Bronchial epithelial cell (primary cell): ENCODE results near the gene DOP1B. TPM values are rescaled to one million over a fixed set of nuclear protein-coding genes. Genes with fewer than 3 reads are reported as not detected.

Experiments
- DNase-seq: peaks from one replicate; pipeline ENCODE4 v3.0.0-alpha.2; 2010; ENCODE audit warnings: low read depth
- FAIRE-seq: peaks from 2 replicates; lab custom pipeline; 2011; peaks lifted over from hg19 to GRCh38; lab: Jason Lieb, UNC
- H3K27me3 ChIP-seq: 2 replicates; pipeline ENCODE4 v1.5.1; 2011; ENCODE audit warnings: low read length; ENCODE audit not compliant: control insufficient read depth, insufficient read depth
- H3K36me3 ChIP-seq: 2 replicates; pipeline ENCODE4 v1.5.1; 2011; ENCODE audit warnings: low read length; ENCODE audit not compliant: control insufficient read depth, insufficient read depth
- H3K4me3 ChIP-seq: 2 replicates; pipeline ENCODE4 v1.5.1; 2011; ENCODE audit warnings: mild to moderate bottlenecking, low read depth, low read length, control low read depth
- total RNA-seq: library from RNA; depleted of rRNA; stranded (reverse); fragments of >200 nt; gene quantifications from 2 replicates; pipeline ENCODE4 v1.2.1, GENCODE V29; 2014
- TF ChIP-seq, protein P1 (sequence below): IDR thresholded peaks from 2 replicates; pipeline ENCODE4 v1.5.1; 2011; ENCODE audit warnings: mild to moderate bottlenecking, moderate library complexity, low read length, control low read depth, inconsistent platforms; ENCODE audit not compliant: insufficient read depth, severe bottlenecking

The DOP1B gene
- total RNA-seq, 1 donor from 2014 or later = 3.4 TPM

DNA sequence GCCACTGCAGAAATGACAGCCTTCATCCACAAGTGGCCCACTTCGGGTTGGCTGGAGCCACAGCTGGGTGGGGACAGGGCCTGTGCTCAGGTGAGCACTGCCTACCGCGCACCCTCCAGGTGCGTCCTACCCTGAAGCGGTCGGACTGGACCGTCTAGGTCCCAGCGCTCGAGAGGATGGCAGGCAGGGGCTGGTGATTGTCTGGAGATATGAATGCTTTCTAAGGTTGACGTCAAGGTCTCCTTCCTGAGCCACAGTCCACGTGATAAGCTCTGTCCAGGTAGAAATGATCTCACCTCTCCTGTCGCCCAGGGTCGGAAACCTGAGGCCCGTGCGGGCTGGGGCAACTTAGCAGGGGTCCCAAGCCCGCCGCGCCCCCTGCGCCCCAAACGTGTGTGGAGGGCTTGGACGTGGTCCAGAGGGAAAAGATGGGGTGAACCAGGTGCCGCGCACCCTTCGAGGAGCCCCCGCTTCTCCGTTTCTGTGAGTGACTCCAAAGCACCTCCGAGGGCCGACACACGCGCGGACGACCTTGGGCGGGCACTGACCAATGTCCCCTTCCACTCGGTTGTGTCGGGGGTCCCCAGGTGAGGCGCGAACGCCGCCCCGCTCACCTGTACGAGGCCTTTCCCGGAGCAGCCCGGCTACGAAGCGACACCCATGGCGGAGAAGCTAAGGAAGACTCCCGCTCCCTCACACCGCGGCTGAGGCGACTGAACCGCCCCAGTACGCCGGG, 853 bp upstream of the DOP1B start:
- TF ChIP-seq, protein P1, sequence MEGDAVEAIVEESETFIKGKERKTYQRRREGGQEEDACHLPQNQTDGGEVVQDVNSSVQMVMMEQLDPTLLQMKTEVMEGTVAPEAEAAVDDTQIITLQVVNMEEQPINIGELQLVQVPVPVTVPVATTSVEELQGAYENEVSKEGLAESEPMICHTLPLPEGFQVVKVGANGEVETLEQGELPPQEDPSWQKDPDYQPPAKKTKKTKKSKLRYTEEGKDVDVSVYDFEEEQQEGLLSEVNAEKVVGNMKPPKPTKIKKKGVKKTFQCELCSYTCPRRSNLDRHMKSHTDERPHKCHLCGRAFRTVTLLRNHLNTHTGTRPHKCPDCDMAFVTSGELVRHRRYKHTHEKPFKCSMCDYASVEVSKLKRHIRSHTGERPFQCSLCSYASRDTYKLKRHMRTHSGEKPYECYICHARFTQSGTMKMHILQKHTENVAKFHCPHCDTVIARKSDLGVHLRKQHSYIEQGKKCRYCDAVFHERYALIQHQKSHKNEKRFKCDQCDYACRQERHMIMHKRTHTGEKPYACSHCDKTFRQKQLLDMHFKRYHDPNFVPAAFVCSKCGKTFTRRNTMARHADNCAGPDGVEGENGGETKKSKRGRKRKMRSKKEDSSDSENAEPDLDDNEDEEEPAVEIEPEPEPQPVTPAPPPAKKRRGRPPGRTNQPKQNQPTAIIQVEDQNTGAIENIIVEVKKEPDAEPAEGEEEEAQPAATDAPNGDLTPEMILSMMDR = no peak
- no peaks in the 10 kb centered on the region for H3K27me3 ChIP-seq
- H3K4me3 ChIP-seq = peak overlapping the region; percentile 71
- DNase-seq (peak; percentile 79), FAIRE-seq (no peak)
- H3K36me3 ChIP-seq = no peaks in the 10 kb centered on the region

DNA sequence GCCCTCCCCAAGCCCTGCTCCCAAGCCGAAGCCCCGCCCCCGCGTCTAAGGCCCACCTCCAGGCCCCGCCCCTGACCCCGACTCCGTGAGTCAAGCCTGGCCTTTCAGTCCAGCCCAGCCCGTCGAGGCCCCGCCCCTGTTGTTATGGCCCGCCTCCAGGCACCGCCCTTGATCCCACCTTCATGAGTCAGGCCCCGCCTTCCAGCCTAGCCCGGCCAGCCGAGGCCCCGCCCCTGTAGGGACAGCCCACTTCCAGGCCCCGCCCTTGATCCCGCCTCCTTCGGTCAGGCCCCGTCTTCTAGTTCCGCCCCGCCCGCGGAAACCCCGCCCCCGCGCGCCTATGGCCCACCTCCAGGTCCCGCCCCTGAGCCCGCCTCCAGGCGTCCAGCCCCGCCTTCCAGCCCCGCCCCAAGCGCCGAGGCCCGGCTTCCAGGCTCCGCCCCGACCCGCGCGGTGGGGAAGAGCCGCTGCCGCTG, 247 bp upstream of the DOP1B start:
- peak overlapping the region; percentile 76 for H3K4me3 ChIP-seq
- TF ChIP-seq, protein P1 = no peak

DNA sequence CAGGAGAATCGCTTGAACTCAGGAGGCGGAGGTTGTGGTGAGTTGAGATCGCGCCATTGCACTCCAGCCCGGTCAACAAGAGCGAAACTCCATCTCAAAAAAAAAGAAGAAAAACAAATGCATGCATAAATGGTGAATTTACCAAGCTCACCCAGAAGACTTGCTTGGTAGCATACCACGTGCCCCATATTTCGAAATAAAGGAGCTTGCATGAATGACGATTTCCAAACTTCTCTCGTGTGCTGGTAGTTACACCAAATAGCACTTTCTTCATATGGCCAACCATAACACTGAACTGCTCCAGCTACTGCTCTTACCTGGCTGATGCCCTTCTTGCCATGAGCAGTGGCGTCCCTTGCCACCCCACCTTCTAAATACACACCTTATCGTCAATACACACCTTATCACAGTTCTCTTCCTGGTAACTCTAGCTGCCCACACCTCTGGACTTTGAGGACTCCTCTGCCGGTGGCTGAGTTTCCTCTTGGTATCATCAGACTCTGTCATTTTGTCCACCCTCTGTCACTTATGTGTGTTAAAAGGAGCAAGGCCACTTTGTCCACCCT, 2.8 kb downstream of the DOP1B start:
- FAIRE-seq (no peak), DNase-seq (no peak)
- no peak overlapping the region for H3K4me3 ChIP-seq
- H3K27me3 ChIP-seq = no peaks in the 10 kb centered on the region
- TF ChIP-seq, protein P1 = no peak
- no peaks in the 10 kb centered on the region for H3K36me3 ChIP-seq

More for the DNA sequence above, 247 bp upstream of the DOP1B start:
- Histone ChIP-seq H3K36me3 (no peaks in the 10 kb centered on the region), H3K27me3 (no peaks in the 10 kb centered on the region)
- DNase-seq (peak; percentile 89), FAIRE-seq (no peak)

DNA sequence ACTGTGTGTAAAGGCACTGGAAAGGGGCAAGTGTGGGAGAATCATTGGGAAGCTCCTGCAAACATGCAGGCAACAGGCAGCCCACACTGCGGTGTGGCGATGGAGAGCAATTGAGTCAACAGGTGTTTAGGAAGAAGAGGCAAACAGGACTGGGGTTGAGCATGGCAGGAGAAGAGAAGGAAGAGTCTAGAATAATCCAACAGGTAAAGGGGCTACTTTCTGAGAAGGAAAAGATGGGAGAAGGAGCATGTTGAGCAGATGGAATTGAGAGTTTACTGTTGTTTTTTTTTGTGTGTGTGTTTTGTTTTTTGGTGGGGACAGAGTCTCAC, 4.2 kb downstream of the DOP1B start:
- TF ChIP-seq, protein P1 = no peak
- Histone ChIP-seq H3K4me3 (no peak overlapping the region), H3K36me3 (no peaks in the 10 kb centered on the region), H3K27me3 (no peaks in the 10 kb centered on the region)
- FAIRE-seq = no peak
- no peak for DNase-seq

DNA sequence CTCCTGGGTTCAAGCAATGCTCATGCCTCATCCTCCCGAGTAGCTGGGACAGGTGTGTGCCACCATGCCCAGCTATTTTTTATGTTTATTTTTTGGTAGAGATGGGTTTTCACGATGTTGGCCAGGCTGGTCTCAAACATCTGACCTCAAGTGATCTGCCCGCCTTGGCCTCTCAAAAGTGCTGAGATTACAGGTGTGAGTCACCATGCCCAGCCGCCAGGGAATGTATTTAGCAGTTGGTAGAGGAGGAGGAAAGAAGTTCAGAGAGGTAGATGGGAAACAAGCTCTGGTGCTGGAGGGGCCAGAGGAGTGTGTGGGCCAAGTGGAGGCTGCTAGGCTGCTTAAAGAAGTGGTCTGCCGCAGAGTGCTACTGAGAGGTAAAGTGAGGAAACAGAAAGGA, 6.0 kb downstream of the DOP1B start:
- no peak overlapping the region for H3K4me3 ChIP-seq
- H3K27me3 ChIP-seq = no peaks in the 10 kb centered on the region
- DNase-seq (no peak), FAIRE-seq (no peak)
- TF ChIP-seq, protein P1 = no peak
- no peaks in the 10 kb centered on the region for H3K36me3 ChIP-seq
